ENCODE results near the gene DOCK10.

GRCh38 chr2:224959556-224959955, 82.7 kb downstream of the DOCK10 start:
- no peak for TF ChIP-seq EZH2 (IDR thresholded peaks at IDR 0.05; ENCODE audit: low read length, missing control alignments)
- no peak for TF ChIP-seq CTCF (conservative IDR thresholded peaks at IDR 0.05 in 1 of 2, IDR thresholded peaks at IDR 0.05 in 1 of 2; ENCODE audit: low read depth in 1 of 2, low read length in 2 of 2)
